Right lobe of liver (tissue), 4 donors: ENCODE data around the gene KLHL6.

Experiments used
- CTCF ChIP-seq, 4 donors: fragments of 200-600 bp in 3 of 4; fragments of 450-650 bp in 1 of 4; IDR thresholded peaks; one replicate each; pipeline versions ENCODE4 v1.5.1 to v1.8.0; 2016 to 2022; ENCODE audit warnings: antibody characterized with exemption in 4 of 4, mild to moderate bottlenecking in 2 of 4
- POLR2A ChIP-seq: fragments of 450-650 bp; IDR thresholded peaks from one replicate; pipeline ENCODE4 v1.6.1; 2017; ENCODE audit warnings: antibody characterized with exemption, mild to moderate bottlenecking
- donor health status: DM: no; HTN: no; CAD: no.
- donor health status: DM: no; HTN: no; CAD: no.
- donor health status: DM: no; HTN: yes; CAD: no.

- TF ChIP-seq POLR2A (no peak), CTCF (IDR thresholded peaks at IDR 0.05) (no peak)
These were observed 27.8 kb downstream of the KLHL6 start for GRCh38 chr3:183527428-183528379.
